GM21360 (cell line): ENCODE results near the gene GEMIN4.

ENCODE experiments used
- ATAC-seq: cut with Tn5 transposase; IDR thresholded peaks from one replicate; pipeline ENCODE4 v1.9.1; 2021; ENCODE audit warnings: mild to moderate bottlenecking, moderate library complexity; ENCODE audit not compliant: unreplicated experiment

GEMIN4 gene

DNA sequence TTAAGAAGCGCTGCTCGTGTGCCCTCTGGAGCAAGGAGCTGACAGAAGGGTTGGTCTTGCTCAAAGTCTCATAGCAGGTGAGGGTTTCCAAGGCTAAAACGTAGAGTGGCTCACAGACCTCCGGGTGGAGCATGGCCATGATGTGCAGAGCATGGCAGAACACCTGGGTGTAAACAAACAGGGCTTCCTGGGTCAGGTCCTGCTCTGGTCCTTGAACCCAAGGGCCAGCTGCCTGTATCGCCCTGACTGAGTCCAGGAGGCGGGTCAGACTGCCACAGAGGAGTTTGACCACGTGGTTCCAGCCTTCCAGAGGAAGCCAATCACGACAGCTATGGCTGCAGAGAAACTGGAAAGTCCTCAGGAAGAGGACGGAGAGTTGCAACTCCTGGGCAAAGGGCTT is 7.1 kb downstream of the GEMIN4 start:
- no peak for ATAC-seq

DNA sequence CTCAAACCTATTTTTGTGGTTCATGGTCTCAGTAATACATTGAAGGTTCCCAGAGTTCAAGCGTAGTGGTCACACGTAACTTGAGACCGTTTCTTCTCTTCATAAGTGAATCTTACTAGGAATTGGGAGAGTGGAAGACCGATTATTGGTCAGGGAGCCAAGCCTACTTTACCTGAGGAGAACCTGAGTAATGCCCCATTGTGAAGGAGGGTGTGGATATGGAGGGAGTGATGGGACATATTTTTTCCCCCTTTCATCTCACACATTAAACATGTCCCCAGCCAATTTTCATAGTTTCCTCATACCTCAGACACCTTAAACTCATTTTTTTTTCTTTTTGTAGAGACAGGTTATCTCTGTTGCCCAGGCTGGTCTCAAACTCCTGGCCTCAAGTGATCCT is 8.9 kb downstream of the GEMIN4 start:
- no peak for ATAC-seq

DNA sequence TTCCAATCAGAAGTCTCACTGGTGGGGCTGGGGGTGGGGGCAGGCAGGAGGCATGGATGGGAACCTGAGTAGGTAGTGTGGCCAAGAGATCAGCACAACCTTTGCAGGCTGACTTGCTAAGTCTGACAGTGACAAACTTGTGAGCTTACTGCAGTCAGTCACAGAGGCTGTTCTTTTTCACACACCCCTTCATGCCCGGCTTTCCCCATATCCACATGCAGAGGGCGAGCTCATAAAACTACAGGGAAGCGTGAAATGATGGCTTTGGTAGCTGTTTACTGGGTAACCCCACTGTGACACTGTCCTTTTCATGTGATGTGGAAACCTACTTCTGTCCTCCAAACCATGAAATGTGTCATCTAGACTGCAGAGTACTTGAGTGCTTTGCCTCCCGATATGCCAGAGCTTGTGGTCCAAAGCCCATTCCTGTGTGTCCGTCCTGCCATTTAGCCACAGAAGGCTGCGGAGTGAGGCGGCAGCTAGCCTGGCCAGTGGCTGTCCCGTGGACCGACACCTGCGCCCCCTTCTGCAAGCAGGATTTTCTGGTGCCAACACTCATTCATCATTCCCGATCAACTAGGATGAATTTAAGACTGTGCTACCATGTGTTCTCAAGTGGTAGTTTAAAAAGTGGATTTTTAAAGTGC is 9.8 kb downstream of the GEMIN4 start:
- no peak for ATAC-seq

DNA sequence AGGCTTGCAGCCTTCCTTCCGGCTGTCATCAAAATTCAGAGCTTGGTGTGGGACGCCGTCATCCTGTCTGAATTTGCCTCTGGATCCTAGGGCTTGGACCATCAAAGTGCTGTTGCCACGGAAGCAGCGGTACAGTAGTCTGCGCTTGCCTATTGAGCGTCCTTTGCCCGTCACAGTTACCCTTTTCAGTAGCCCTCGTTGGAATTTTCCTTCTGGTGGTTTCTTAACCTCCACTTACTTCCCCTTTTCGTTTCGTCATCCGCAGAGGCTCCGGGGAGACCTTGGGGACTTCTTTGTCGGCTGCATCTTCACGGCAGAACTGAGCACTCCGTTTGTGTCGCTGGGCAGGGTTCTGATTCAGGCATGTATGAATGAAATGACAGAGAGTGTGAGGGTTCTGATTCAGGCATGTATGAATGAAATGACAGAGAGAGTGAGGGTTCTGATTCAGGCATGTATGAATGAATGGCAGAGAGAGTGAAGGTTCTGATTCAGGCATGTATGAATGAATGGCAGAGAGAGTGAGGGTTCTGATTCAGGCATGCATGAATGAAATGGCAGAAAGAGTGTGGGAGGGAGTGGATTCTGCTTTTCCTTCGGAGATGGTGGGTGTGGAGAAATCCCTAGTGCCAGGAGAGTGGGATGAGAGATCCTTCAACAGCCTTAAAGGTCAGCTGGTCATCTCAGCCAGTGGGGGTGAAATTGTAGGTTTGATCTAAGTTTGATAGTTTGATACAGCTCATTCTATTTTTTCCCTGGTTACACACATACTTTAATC is 11.6 kb downstream of the GEMIN4 start:
- peak; percentile 63 for ATAC-seq

DNA sequence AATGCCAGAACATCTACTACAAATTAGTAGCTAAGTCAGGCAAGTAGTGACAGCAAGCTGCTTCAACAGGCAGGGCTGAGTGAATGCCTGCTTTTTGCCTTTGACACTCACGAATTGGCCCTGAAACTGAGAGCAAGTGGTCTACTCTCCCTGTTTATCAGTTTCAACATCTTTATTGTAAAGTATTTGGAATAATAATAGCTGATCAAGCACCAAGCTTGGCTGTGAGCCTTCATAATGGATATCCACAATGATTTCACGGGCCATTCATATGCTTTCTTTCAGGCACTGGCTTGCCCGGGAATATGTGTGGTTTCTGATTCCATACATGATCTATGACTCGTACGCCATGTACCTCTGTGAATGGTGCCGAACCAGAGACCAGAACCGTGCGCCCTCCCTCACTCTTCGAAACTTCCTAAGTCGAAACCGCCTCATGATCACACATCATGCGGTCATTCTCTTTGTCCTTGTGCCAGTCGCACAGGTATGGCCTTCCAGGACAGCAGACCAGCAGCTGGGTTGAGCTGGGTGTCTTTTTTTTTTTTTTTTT is 14.4 kb downstream of the GEMIN4 start:
- ATAC-seq: no peak

DNA sequence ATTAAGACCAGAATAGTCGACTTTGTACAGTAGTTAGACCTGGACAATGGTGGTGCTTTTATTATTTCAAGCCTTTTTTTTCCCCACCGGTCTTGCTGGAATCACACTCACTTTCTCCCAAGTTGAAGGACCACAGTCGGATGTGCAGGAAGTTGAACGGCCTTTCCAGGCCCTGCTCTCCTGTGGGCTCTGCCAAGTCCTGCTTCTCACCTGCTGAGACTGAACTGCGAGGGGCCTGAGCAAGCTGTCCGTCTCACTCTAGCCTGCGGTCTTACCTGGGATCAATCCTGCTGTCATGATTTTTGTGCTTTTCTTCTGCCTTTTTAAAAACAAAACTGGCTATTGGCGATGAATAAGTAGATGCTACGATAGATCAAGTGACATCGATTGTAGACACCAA is 18.3 kb downstream of the GEMIN4 start:
- no peak for ATAC-seq

DNA sequence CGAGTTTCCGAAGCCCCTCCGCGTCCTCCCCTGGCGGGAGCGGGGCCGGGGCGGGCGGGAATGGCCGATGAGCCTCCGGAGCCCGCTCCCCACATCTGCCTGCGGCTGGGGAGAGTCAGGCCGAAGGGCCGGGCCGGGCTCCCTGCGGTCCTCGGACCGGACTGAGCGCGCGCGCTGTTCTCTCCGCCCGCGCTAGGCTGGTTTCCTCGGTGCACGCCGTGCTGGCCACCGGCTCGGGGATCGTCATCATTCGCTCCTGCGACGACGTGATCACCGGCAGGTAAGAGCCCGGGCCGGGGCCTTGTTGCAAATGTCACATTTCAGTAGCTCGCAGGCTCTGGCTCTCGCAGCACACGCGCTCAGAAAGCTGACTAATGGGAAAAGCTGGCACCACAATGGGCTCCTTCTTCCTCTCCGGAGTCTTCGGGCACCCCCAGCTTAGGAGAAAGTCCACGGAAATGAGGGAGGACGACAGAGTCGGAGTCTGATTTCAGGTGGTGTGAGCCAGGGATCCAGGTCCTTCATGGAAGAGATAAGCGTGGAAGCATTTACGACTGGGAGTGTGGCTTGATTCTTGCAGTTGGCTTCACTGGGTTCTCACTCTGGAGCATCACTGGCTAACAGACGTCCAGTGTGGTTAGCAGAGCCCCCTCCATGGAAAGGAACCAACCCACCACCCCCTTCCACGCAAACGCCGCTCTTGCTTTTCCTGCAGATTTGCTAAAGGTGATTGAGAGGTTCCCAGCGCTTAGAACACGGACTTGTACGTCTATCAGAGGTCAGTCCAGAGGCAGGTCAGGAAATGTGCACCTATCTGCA is 19.0 kb downstream of the GEMIN4 start:
- ATAC-seq: peak; percentile 36

DNA sequence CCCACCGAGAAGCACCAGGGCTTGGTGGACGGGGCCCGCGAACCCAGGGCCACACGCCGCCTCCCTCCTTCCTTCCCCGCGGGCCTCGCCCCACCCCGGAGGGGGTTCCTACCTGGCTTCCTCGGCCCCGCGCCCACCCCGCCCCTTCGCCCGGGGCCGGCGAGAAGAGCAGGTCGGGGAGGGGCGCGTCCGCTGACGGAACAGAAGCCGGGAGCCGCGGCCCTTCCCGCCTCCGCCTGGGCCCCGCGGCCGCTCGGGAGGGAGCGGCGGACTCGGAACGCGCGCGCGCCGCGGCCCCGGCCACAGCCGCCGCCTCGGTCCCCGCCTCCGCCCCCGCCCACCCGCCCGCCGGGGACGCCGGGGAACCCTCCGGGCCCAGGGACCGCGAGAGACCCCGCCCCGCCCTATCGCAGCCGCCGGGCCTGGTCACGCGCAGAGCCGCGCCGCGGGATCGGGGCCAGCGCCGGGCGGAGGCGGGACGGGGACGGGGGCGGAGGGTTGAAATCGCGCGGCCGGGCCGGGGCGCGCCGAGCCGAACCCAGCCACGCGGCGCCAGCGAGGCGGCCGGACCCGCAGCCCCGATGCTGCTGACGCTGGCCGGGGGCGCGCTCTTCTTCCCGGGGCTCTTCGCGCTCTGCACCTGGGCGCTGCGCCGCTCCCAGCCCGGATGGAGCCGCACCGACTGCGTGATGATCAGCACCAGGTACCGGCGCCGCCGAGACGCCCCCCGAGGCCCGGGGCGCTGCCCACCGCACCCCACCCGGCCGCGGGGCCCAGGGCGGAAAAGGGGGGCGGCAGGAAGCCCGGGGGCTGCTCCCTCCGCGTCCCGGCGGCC is 19.8 kb downstream of the GEMIN4 start, which contains the start of gene TLCD3A:
TLCD3A (plus strand) TSS at position 530 of the 835 bp plus-strand sequence; CDS start at position 582, 52 bp downstream.
- ATAC-seq: peak; percentile 53

DNA sequence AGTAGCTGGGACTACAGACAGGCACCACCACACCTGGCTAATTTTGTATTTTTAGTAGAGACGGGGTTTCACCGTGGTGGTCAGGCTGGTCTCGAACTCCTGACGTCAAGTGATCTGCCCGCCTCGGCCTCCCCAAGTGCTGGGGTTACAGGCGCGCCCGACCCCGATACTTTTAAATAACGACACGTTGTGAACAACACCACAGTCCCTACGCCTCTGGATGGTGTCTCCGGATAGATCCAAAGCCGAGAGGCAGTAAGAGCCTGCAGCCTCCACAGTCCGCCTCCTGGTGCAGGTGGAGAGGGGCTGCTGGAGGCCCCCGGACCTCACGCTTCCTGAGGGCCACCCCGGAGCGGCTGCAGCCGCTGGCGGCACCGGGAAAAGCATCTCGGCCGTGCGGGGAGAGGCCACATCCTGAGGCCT is 20.4 kb downstream of the GEMIN4 start:
- peak; percentile 11 for ATAC-seq

DNA sequence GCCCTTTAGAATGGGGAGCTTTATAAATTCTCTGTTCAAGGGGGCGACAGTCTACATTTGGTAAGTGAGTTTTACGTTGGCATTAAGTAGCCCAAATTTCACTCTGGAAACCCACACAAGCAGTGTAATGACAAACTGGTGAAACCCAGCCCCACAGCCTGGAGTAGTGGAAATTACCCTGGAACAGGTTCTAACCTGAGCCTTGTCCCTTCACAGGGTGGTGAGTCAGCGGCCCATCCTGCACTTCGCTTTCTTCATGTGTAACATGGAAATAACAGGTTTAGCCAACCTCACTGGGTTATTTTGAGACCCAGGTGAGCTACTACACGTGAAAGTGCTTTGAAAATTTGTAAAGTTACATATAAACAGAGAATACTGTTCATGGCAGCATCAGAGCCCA is 23.2 kb downstream of the GEMIN4 start:
- ATAC-seq: no peak

DNA sequence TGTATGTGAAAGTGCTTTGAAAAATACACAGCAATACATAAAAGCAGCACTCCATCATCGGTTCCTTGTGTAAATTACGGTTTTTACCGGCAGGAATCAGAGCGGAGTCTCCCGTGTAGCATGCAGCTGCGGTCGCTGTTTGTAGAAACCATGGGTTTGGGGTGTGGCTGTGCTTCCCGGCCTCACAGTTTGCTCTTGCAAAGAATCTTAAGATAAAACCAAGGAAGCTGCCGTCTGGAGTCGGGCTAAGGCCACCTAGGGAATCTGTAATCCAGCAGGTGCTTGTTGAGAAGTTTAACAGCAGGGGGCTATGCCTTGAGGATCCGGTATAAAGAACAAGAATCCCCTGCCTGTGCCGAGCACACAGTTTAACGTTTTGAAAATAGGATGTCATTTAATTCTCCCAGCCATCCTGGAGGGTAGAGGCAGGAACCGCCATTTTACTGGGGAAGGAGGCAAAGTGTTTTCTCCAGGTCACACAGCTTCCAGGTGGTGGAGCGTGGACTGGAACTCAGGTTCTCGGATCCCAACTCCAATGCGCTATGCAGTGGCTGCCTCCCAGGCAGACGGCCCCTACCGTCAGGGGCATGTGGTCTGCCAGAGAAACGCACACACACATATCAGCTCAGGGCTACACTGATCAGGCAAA is 25.7 kb downstream of the GEMIN4 start:
- no peak for ATAC-seq

DNA sequence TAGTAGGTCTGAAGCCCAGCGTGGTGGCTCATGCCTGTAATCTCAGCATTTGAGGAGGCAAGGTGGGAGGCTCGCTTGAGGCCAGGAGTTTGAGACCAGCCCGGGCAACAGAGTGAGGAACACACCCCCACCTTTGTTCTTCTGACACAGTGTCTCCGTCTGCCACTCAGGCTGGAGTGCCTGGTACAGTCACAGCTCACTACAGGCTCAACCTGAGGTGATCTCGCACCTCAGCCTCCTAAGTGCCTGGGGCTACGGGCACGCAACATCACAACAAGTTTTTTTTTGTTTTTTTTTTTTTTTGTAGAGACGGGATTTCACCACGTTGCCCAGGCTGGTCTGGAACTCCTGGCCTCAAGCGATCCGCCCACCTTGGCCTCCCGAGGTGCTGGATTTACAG is 26.3 kb downstream of the GEMIN4 start:
- ATAC-seq: no peak

DNA sequence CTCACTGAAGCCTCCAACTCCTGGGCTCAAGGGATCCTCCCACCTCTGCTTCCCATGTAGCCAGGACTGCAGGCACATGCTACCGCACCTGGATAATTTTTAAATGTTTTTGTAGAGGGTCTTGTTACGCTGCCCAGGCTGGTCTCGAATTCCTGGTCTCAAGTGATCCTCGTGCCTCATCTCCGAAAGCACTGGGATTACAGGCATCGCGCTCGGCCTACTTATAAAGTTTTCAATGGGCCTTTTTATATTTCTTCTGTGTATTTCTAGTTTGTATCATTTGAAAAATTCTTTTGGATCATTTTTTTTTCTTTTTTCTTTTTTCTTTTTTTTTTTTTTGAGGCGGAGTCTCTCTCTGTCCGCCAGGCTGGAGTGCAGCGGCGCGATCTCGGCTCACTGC is 27.0 kb downstream of the GEMIN4 start:
- ATAC-seq: no peak

DNA sequence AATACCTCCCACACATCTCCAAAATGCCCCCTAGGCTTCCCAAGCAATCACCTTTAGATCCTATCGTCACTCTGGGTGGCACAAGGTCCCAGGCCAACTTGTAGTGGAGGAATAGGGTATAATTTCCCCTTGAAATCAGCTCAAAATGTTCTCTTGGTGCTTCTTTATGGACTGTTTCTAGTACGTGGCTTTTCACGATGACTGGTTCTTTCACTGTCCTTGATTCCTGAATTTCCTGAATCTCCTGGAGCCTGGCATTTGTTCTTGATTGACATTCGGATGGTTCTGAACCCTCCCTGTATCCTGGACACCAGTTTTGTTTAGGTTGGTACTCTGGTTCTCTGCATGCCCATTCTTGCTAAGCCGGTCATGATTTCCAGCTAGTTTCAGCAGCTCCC is 30.5 kb downstream of the GEMIN4 start:
- ATAC-seq: no peak

DNA sequence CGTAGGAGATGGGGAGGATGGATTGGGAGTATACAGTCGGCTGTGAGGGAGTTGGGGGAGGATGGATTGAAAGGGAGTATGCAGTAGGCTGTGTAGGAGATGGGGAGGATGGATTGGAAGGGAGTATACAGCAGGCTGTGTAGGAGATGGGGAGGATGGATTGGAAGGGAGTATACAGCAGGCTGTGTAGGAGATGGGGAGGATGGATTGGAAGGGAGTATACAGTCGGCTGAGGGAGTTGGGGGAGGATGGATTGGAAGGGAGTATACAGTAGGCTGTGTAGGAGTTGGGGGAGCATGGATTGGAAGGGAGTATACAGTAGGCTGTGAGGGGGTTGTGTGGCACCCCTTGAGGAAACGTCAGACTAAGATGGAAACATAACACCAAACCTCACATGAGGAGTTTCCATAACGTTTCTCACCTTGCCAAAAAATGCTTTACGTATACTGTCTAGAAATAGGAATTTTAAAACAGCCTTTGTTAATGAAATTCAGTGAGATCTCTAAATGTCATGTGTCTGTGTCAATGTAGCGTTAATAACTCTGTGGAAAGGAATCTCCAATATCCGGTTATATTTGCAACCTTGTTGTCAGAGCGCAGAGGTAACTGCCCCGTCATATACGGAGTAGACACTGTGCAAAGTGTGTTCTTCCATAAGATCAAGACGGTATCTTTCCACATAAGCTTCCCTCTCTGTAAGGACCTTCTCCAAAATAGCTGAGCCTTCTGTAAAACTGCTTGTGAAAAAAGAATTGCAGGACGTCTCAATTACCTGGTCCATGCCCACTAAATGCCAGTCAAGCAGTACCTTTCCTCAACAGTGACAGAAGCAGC is 31.1 kb downstream of the GEMIN4 start:
- ATAC-seq: no peak

DNA sequence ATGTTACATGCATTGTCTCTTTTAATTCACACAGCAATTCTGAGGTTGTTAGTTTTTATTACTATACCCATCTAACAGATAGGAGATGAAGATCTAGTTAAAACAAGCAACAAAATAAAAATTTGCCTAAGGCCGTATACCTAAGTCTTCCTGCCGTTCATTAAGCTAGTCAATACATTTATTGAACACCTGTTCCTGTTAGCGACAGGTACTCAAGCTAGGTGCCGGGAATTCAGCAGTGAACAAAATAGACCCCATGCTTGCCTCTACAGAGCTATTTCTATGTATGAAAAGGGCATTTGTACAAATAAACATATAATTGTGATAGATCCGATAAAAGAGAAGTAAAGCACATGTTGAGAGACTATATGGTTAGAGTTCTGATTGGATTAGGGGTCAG is 34.0 kb downstream of the GEMIN4 start:
- no peak for ATAC-seq

DNA sequence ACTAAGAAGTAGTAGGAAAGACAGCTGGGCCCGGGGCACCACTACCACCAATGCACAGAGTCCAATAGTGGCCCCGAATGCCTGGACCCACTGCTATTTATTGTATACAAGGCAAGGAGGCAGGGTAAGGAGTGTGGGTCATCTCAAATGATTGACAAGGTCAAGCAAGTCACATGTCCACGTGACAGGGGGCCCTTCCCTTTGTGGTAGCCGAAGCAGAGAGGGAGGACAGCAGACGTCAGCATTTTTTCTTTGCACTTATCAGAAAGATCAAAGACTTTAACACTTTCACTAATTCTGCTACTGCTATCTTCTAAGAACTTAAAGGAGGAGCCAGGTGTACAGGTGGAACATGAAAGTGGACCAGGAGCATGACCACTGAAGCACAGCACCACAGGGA is 43.9 kb downstream of the GEMIN4 start:
- no peak for ATAC-seq

DNA sequence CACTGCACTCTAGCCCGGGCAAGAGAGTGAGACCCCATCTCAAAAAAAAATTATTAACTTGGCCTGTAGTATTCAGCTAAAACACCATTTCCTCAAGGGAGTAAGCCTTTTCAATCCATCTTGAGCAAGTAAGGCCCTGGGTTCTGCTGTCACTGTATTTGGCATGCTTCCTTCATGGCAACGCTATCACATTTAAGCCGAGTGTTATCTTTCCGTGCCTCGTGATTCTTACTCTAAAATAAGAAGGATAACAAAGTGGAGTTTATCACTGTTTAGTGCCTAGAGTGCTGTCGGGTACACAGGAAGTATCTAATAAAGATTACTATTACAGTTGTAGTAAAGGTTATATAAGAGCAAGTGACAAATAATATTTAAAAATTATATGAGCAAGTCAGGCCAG is 46.2 kb downstream of the GEMIN4 start:
- no peak for ATAC-seq

DNA sequence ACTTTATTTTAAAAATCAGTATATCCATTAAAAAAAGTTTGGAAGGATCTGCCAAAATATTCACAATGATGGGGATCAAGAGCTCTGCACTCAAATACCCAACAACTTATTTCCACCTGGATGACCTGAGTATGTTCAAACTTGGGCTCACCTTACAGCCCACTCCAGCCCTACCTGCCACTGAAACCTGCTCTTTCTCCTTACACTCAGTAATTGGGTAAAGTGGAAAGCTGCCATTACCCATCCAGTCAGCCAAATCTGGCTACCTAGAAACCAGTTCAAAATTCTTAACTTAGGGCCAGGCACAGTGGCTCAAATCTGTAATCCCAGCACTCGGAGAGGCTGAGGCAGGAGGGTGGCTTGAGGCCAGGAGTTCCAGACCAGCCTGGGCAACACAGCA is 47.1 kb downstream of the GEMIN4 start:
- no peak for ATAC-seq
